SU-DHL-6 (cell line): ENCODE data around the gene ARHGAP26.

ENCODE experiments used
- EZH2phosphoT487 ChIP-seq: fragments of 200-600 bp; sonication (generic), shearing (Covaris generic); conservative IDR thresholded peaks from 2 replicates; pipeline ENCODE4 v1.6.1; 2018; ENCODE audit warnings: mild to moderate bottlenecking, antibody characterized with exemption, low read length, moderate library complexity, mixed read lengths
- TF ChIP-seq, protein P1 (sequence below): fragments of 200-600 bp; sonication (generic); IDR thresholded peaks from one replicate; pipeline ENCODE4 v1.5.1; 2017; ENCODE audit warnings: antibody characterized with exemption, mild to moderate bottlenecking, low read length, moderate library complexity; ENCODE audit not compliant: insufficient read depth, poor library complexity, severe bottlenecking

DNA sequence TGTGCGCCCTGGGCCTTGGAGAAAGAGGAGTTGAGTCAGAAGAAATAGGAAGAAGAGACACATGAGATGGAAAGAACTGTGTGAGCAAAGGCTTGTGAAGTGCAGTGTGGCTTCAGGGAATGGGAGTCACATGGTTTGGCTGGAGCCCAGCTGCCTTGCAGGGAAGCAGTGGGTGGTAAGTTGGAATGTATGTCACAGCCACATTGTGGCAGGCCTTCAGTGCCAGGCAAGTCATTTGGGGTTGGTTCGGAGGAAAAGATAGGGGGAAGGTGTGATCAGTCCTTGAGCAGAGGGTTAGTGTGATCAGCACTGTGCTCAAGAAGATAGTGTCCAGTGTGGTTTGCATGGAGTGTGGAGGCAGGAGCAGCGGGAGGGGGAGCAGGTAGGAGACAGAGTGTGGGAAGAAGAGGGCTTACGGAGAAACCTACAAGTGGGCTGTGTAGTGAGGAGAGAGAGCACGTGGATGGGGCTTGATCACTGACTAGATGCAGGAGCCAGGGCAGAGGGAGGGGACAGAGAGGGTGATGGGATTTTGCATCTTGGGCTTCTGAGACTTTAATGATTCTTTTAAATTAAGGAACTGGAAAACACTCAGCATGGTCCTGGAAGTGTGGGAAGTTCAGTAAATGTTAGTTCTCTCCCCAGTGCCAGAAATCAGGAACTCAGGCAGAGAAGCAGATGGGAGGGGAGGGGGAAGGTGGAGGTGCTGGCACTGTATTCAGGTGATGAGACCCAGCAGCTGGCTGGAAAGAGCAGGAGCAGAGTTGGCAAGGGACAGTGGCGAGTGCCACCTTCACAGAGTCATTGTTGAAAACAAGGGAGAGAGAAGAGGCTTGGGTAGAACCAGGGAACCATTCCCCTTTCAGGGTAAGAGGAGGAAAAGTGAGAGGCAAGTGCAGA, 46.6 kb downstream of the ARHGAP26 start:
- TF ChIP-seq, protein P1, sequence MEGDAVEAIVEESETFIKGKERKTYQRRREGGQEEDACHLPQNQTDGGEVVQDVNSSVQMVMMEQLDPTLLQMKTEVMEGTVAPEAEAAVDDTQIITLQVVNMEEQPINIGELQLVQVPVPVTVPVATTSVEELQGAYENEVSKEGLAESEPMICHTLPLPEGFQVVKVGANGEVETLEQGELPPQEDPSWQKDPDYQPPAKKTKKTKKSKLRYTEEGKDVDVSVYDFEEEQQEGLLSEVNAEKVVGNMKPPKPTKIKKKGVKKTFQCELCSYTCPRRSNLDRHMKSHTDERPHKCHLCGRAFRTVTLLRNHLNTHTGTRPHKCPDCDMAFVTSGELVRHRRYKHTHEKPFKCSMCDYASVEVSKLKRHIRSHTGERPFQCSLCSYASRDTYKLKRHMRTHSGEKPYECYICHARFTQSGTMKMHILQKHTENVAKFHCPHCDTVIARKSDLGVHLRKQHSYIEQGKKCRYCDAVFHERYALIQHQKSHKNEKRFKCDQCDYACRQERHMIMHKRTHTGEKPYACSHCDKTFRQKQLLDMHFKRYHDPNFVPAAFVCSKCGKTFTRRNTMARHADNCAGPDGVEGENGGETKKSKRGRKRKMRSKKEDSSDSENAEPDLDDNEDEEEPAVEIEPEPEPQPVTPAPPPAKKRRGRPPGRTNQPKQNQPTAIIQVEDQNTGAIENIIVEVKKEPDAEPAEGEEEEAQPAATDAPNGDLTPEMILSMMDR: no peak
- no peak for TF ChIP-seq EZH2phosphoT487
